ENCODE results near the gene RSPO4. TPM values are rescaled to one million over a fixed set of nuclear protein-coding genes. Genes with fewer than 3 reads are reported as not detected.

RSPO4 gene
- total RNA-seq, 2 donors from 2014 or later, result 1.8 TPM; not detected in 1

GRCh38 chr20:971346-971745, 30.8 kb downstream of the RSPO4 start:
- WGBS, result 91% methylated on average over 2 of the region's 2 CpGs
- DNase-seq (ENCODE audit: low spot score), result no peak
- no peaks in the 10 kb centered on the region for H3K4me1 ChIP-seq (replicated peaks)
- H3K27me3 ChIP-seq (replicated peaks; ENCODE audit: insufficient read depth), result no peaks in the 10 kb centered on the region
- H3K4me3 ChIP-seq, result no peak overlapping the region
- no peak overlapping the region for H3K27ac ChIP-seq
- TF ChIP-seq POLR2AphosphoS5 (IDR thresholded peaks at IDR 0.05) (no peak), CTCF (IDR thresholded peaks at IDR 0.05) (no peak), POLR2A (IDR thresholded peaks at IDR 0.05) (no peak)
- H3K9me3 ChIP-seq, result no peaks in the 10 kb centered on the region
- intact Hi-C loops (cut with DNase I), result no loop called here
- H3K36me3 ChIP-seq, result no peaks in the 10 kb centered on the region

- no peak overlapping the region for H3K27ac ChIP-seq
- intact Hi-C loops (cut with DNase I), result no loop called here
- WGBS, result 36% methylated on average over 4 of the region's 4 CpGs
- no peak for DNase-seq (ENCODE audit: low spot score)
- no peaks in the 10 kb centered on the region for H3K9me3 ChIP-seq
- TF ChIP-seq CTCF (IDR thresholded peaks at IDR 0.05) (no peak), POLR2AphosphoS5 (IDR thresholded peaks at IDR 0.05) (no peak)
- no peaks in the 10 kb centered on the region for H3K27me3 ChIP-seq (replicated peaks; ENCODE audit: insufficient read depth)
- no peaks in the 10 kb centered on the region for H3K4me1 ChIP-seq (replicated peaks)
- no peaks in the 10 kb centered on the region for H3K36me3 ChIP-seq
- no peak overlapping the region for H3K4me3 ChIP-seq
Observed at GRCh38 chr20:969868-970267, 32.2 kb downstream of the RSPO4 start.

- no peaks in the 10 kb centered on the region for H3K4me1 ChIP-seq (replicated peaks)
- TF ChIP-seq POLR2AphosphoS5 (IDR thresholded peaks at IDR 0.05) (no peak), POLR2A (IDR thresholded peaks at IDR 0.05) (no peak)
- no peaks in the 10 kb centered on the region for H3K27me3 ChIP-seq (replicated peaks; ENCODE audit: insufficient read depth)
- no peaks in the 10 kb centered on the region for H3K9me3 ChIP-seq
- no peak overlapping the region for H3K4me3 ChIP-seq
- DNase-seq (ENCODE audit: low spot score), result no peak
- H3K27ac ChIP-seq, result no peak overlapping the region
- WGBS, result 90% methylated on average over 16 of the region's 16 CpGs
- intact Hi-C loops (cut with DNase I), result no loop called here
- no peaks in the 10 kb centered on the region for H3K36me3 ChIP-seq
Observed at GRCh38 chr20:967796-968742, 34.0 kb downstream of the RSPO4 start.

GRCh38 chr20:965956-966355, 36.2 kb downstream of the RSPO4 start:
- Histone ChIP-seq H3K27ac (no peak overlapping the region), H3K4me1 (replicated peaks) (no peaks in the 10 kb centered on the region), H3K27me3 (replicated peaks; ENCODE audit: insufficient read depth) (no peaks in the 10 kb centered on the region), H3K36me3 (no peaks in the 10 kb centered on the region), H3K4me3 (no peak overlapping the region), H3K9me3 (no peaks in the 10 kb centered on the region)
- no peak for TF ChIP-seq POLR2AphosphoS5 (IDR thresholded peaks at IDR 0.05)
- TF ChIP-seq CTCF (IDR thresholded peaks at IDR 0.05), result no peak
- no peak for TF ChIP-seq POLR2A (IDR thresholded peaks at IDR 0.05)
- WGBS, result 59% methylated on average over 9 of the region's 9 CpGs
- DNase-seq (ENCODE audit: low spot score), result no peak
- intact Hi-C loops (cut with DNase I), result no loop called here

- intact Hi-C loops (cut with DNase I), result no loop called here
- Histone ChIP-seq H3K4me3 (no peak overlapping the region), H3K9me3 (no peaks in the 10 kb centered on the region), H3K4me1 (replicated peaks) (no peaks in the 10 kb centered on the region), H3K27ac (no peak overlapping the region), H3K36me3 (no peaks in the 10 kb centered on the region), H3K27me3 (replicated peaks; ENCODE audit: insufficient read depth) (no peaks in the 10 kb centered on the region)
- TF ChIP-seq CTCF (IDR thresholded peaks at IDR 0.05) (no peak), POLR2A (IDR thresholded peaks at IDR 0.05) (no peak), POLR2AphosphoS5 (IDR thresholded peaks at IDR 0.05) (no peak)
- WGBS, result 88% methylated on average over 10 of the region's 10 CpGs
- no peak for DNase-seq (ENCODE audit: low spot score)
Observed at GRCh38 chr20:963795-964194, 38.3 kb downstream of the RSPO4 start.
